HG03439 (cell line): ENCODE results near the gene CHPF2.

ENCODE experiments used
- ATAC-seq: cut with Tn5 transposase; IDR thresholded peaks from one replicate; pipeline ENCODE4 v1.9.1; 2021; ENCODE audit warnings: mild to moderate bottlenecking, moderate library complexity; ENCODE audit not compliant: unreplicated experiment

The CHPF2 gene

GRCh38 chr7:151260471-151260870, 28.2 kb downstream of the CHPF2 start:
- ATAC-seq = no peak

GRCh38 chr7:151260883-151261282, 28.6 kb downstream of the CHPF2 start:
- no peak for ATAC-seq

GRCh38 chr7:151261529-151261928, 29.2 kb downstream of the CHPF2 start:
- no peak for ATAC-seq

- no peak for ATAC-seq
Measured at GRCh38 chr7:151264615-151265014, 32.3 kb downstream of the CHPF2 start.

- ATAC-seq = no peak
Measured at GRCh38 chr7:151265351-151265931, 33.2 kb downstream of the CHPF2 start.

GRCh38 chr7:151269511-151269910, 37.2 kb downstream of the CHPF2 start:
- no peak for ATAC-seq

- ATAC-seq = no peak
Measured at GRCh38 chr7:151271699-151272355, 39.5 kb downstream of the CHPF2 start.

- no peak for ATAC-seq
Measured at GRCh38 chr7:151272405-151272804, 40.1 kb downstream of the CHPF2 start.

- no peak for ATAC-seq
Measured at GRCh38 chr7:151272877-151273276, 40.6 kb downstream of the CHPF2 start.

GRCh38 chr7:151273651-151274390, 41.5 kb downstream of the CHPF2 start:
- ATAC-seq = no peak

- ATAC-seq = no peak
Measured at GRCh38 chr7:151274396-151274795, 42.1 kb downstream of the CHPF2 start.

GRCh38 chr7:151274936-151275812, 42.9 kb downstream of the CHPF2 start:
- ATAC-seq = no peak

- no peak for ATAC-seq
Measured at GRCh38 chr7:151275813-151276577, 43.7 kb downstream of the CHPF2 start.

- ATAC-seq = no peak
Measured at GRCh38 chr7:151276666-151277590, 44.6 kb downstream of the CHPF2 start.

GRCh38 chr7:151277631-151278030, 45.3 kb downstream of the CHPF2 start:
- ATAC-seq = no peak

GRCh38 chr7:151278949-151279348, 46.7 kb downstream of the CHPF2 start:
- ATAC-seq = no peak

- ATAC-seq = no peak
Measured at GRCh38 chr7:151279868-151280267, 47.6 kb downstream of the CHPF2 start.

- ATAC-seq = no peak
Measured at GRCh38 chr7:151280388-151281019, 48.2 kb downstream of the CHPF2 start.

GRCh38 chr7:151281686-151282085, 49.4 kb downstream of the CHPF2 start:
- ATAC-seq = no peak
